ENCODE measurements around the gene FZR1.

- TF ChIP-seq CTCF (IDR thresholded peaks at IDR 0.05) (no peak), POLR2A (IDR thresholded peaks at IDR 0.05) (no peak)
Measured at GRCh38 chr19:3555653-3556422, 49.7 kb downstream of the FZR1 start.

All from prostate gland (tissue), 2 donors.